Smooth muscle cell (in vitro differentiated cells): ENCODE results near the gene CENPE. TPM values are rescaled to one million over a fixed set of nuclear protein-coding genes. Genes with fewer than 3 reads are reported as not detected.

Source experiments
- DNase-seq: peaks from one replicate; lab custom pipeline; 2025; ENCODE audit not compliant: unreplicated experiment; lab: John Stamatoyannopoulos, UW
- H2AFZ ChIP-seq: fragments of 200-600 bp; sonication (generic); 2 replicates; pipeline ENCODE4 v1.6.0; 2016; ENCODE audit warnings: antibody characterized with exemption, low read depth, mild to moderate bottlenecking
- H3F3A ChIP-seq: fragments of 200-600 bp; sonication (generic); 2 replicates; pipeline ENCODE4 v1.6.0; 2017; ENCODE audit warnings: antibody characterized with exemption, low read depth
- H3K27ac ChIP-seq: fragments of 200-600 bp; sonication (generic); 2 replicates; pipeline ENCODE4 v1.5.1; 2016; ENCODE audit warnings: low read depth, mild to moderate bottlenecking
- H3K27me3 ChIP-seq: fragments of 200-600 bp; sonication (generic); 2 replicates; pipeline ENCODE4 v1.6.1; 2016; ENCODE audit warnings: low read depth, mild to moderate bottlenecking
- H3K36me3 ChIP-seq: fragments of 200-600 bp; sonication (generic); 2 replicates; pipeline ENCODE4 v1.5.1; 2016; ENCODE audit warnings: low read depth
- H3K4me1 ChIP-seq: fragments of 200-600 bp; sonication (generic); 2 replicates; pipeline ENCODE4 v1.5.1; 2016; ENCODE audit warnings: low read depth
- H3K4me2 ChIP-seq: fragments of 200-600 bp; sonication (generic); 2 replicates; pipeline ENCODE4 v1.6.0; 2016; ENCODE audit warnings: mild to moderate bottlenecking
- H3K4me3 ChIP-seq: fragments of 200-600 bp; sonication (generic); 2 replicates; pipeline ENCODE4 v1.5.1; 2016; ENCODE audit warnings: mild to moderate bottlenecking
- H3K79me2 ChIP-seq: fragments of 200-600 bp; sonication (generic); 2 replicates; pipeline ENCODE4 v1.6.0; 2016; ENCODE audit warnings: low read depth, mild to moderate bottlenecking
- H3K9ac ChIP-seq: fragments of 200-600 bp; sonication (generic); 2 replicates; pipeline ENCODE4 v1.6.0; 2016; ENCODE audit warnings: low read depth
- H3K9me3 ChIP-seq: fragments of 200-600 bp; sonication (generic); replicated peaks from 2 replicates; pipeline ENCODE4 v1.5.1; 2016; ENCODE audit warnings: low read depth
- H4K20me1 ChIP-seq: fragments of 200-600 bp; sonication (generic); 2 replicates; pipeline ENCODE4 v1.6.0; 2016; ENCODE audit warnings: low read depth
- WGBS: methylation state at CpG from one replicate; pipeline ENCODE4 v1.1.7; 2016; ENCODE audit warnings: low lambda C conversion rate; 5-methylcytosine and 5-hydroxymethylcytosine counted together
- polyA plus RNA-seq: library from polyadenylated mRNA; unstranded; fragments of >200 nt; fragmentation: Nextera tagmentation; extraction: Ambion mirVana; gene quantifications from 2 replicates; pipeline ENCODE4 v1.2.1, GENCODE V29; 2016
- total RNA-seq: library from RNA; depleted of rRNA; stranded (reverse); fragments of >200 nt; gene quantifications from 2 replicates; pipeline ENCODE4 v1.2.3, GENCODE V29; 2014
- TF ChIP-seq, protein P1 (sequence below): fragments of 200-600 bp; sonication (generic); IDR thresholded peaks from 2 replicates; pipeline ENCODE4 v1.5.1; 2017; ENCODE audit warnings: borderline replicate concordance, mild to moderate bottlenecking, antibody characterized with exemption; ENCODE audit not compliant: insufficient read depth, poor library complexity, severe bottlenecking

The CENPE gene
- total and polyA plus RNA-seq, 2 experiments from 2014 or later, result 2.4 to 5.6 TPM

DNA sequence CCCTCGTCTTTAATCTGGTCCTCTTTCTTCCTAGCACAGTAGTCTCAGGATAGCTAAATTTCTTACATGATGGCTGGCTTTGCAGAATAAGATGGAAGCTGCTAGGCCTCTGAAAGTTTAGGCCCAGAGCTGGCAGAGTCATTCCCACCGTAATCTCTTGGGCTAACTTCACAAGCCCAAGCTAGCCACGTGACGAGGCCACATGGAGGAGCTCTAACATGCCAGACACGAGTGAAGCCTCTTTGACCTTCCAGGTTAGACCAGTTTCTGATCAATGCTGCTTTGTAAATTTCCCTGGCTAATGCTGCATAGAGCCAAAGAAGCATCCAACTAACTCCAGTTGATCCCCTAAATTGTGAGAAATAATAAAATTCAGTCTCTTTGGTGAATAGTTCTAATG is 9.5 kb upstream of the CENPE start:
- no peak overlapping the region for H3K9ac ChIP-seq
- no peaks in the 10 kb centered on the region for H3F3A ChIP-seq
- H2AFZ ChIP-seq, result peak overlapping the region; percentile 65
- TF ChIP-seq, protein P1, sequence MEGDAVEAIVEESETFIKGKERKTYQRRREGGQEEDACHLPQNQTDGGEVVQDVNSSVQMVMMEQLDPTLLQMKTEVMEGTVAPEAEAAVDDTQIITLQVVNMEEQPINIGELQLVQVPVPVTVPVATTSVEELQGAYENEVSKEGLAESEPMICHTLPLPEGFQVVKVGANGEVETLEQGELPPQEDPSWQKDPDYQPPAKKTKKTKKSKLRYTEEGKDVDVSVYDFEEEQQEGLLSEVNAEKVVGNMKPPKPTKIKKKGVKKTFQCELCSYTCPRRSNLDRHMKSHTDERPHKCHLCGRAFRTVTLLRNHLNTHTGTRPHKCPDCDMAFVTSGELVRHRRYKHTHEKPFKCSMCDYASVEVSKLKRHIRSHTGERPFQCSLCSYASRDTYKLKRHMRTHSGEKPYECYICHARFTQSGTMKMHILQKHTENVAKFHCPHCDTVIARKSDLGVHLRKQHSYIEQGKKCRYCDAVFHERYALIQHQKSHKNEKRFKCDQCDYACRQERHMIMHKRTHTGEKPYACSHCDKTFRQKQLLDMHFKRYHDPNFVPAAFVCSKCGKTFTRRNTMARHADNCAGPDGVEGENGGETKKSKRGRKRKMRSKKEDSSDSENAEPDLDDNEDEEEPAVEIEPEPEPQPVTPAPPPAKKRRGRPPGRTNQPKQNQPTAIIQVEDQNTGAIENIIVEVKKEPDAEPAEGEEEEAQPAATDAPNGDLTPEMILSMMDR, result no peak
- no peaks in the 10 kb centered on the region for H3K36me3 ChIP-seq
- WGBS, result 59% methylated on average over 5 of the region's 5 CpGs
- no peak for DNase-seq
- H4K20me1 ChIP-seq, result no peaks in the 10 kb centered on the region
- H3K79me2 ChIP-seq, result no peaks in the 10 kb centered on the region
- no peak overlapping the region for H3K4me2 ChIP-seq
- no peaks in the 10 kb centered on the region for H3K27me3 ChIP-seq
- H3K4me3 ChIP-seq, result no peak overlapping the region
- no peak overlapping the region for H3K27ac ChIP-seq
- H3K9me3 ChIP-seq, result no peaks in the 10 kb centered on the region
- no peaks in the 10 kb centered on the region for H3K4me1 ChIP-seq

DNA sequence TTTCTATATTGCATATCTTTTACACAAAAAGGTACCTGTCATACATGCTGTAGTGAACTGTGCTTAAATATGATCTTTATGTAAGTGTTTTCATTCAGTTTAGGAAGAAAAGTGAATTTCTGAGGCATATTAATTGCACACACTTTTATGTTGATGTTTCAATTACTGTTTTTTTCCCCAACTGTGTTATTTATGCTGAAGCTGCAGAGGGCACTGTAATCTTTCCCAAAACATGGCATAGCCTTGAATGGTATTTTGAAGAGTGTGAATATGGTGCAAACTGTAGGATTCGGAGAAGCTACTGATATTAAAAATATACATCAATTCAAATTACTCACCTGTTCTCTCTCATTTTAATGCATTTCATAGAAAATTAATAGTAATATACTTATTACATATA is 6.0 kb upstream of the CENPE start:
- no peaks in the 10 kb centered on the region for H3K4me1 ChIP-seq
- no peaks in the 10 kb centered on the region for H3K79me2 ChIP-seq
- 81% methylated on average over 1 of the region's 1 CpG for WGBS
- H2AFZ ChIP-seq, result no peak overlapping the region
- no peaks in the 10 kb centered on the region for H3K27me3 ChIP-seq
- no peak overlapping the region for H3K4me3 ChIP-seq
- no peaks in the 10 kb centered on the region for H3K9me3 ChIP-seq
- H3K4me2 ChIP-seq, result no peak overlapping the region
- no peaks in the 10 kb centered on the region for H4K20me1 ChIP-seq
- TF ChIP-seq, protein P1, result peak; percentile 54
- H3K36me3 ChIP-seq, result no peaks in the 10 kb centered on the region
- H3K9ac ChIP-seq, result no peak overlapping the region
- no peak for DNase-seq
- no peaks in the 10 kb centered on the region for H3F3A ChIP-seq
- H3K27ac ChIP-seq, result no peak overlapping the region

DNA sequence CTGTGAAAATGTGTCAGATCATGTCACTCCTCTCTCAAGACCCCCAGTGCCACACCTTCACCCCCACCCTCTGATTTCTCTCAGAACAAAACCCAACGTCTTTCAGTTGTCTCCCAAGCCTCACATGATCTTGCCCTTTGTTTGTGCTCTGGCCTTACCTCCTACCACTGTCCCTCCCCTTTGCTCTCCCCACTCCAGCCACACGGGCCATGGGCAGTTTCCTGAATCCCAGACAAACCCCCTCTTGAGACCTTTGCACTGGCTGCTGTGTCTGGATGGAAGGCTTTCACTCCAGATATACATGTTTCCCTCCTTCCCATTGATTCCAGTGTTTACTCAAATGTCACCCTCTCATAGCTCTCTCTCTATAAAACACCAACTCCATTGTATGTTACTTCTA is 3.6 kb upstream of the CENPE start:
- H3F3A ChIP-seq, result no peaks in the 10 kb centered on the region
- WGBS, result 66% methylated on average over 2 of the region's 2 CpGs
- no peak overlapping the region for H3K4me3 ChIP-seq
- no peaks in the 10 kb centered on the region for H3K36me3 ChIP-seq
- no peak overlapping the region for H3K27ac ChIP-seq
- H3K79me2 ChIP-seq, result peaks cover 6% of the 10 kb centered on the region
- H4K20me1 ChIP-seq, result no peaks in the 10 kb centered on the region
- H3K9ac ChIP-seq, result no peak overlapping the region
- H3K9me3 ChIP-seq, result no peaks in the 10 kb centered on the region
- DNase-seq, result no peak
- H3K27me3 ChIP-seq, result no peaks in the 10 kb centered on the region
- H3K4me2 ChIP-seq, result no peak overlapping the region
- H3K4me1 ChIP-seq, result peaks cover 8% of the 10 kb centered on the region
- TF ChIP-seq, protein P1, result no peak
- no peak overlapping the region for H2AFZ ChIP-seq

DNA sequence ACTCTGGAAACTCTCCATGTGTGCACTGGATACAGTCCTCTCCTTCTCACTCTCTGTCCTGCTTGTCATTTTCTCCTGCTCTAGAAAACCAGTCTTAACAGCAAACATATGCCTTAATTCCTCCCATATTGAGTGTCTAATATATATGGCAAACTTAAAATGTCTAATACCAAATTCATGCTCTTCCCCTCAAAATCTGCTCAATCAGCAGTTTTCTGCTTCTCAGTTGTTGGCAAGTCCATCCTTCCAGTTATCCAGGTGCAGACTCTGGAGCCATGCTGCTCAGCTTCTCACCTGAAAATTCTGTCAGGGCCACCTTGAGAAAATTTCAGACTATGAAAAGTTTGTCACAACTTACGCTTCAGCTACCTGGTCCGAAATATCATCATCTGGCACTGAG is 3.1 kb upstream of the CENPE start:
- TF ChIP-seq, protein P1, result no peak
- DNase-seq, result no peak
- Histone ChIP-seq H3K36me3 (no peaks in the 10 kb centered on the region), H3K79me2 (peaks cover 9% of the 10 kb centered on the region), H3K4me3 (no peak overlapping the region), H3K4me2 (no peak overlapping the region), H2AFZ (peak overlapping the region; percentile 23), H3K4me1 (peaks cover 11% of the 10 kb centered on the region), H3F3A (no peaks in the 10 kb centered on the region), H3K9ac (no peak overlapping the region), H4K20me1 (no peaks in the 10 kb centered on the region), H3K9me3 (no peaks in the 10 kb centered on the region), H3K27me3 (no peaks in the 10 kb centered on the region), H3K27ac (no peak overlapping the region)
- WGBS, result 100% methylated on average over 2 of the region's 2 CpGs
